Upper lobe of right lung (tissue), 1 donor: ENCODE data around the gene SEZ6. TPM values are rescaled to one million over a fixed set of nuclear protein-coding genes. Genes with fewer than 3 reads are reported as not detected.

ENCODE experiments used
- ATAC-seq: fragments of 200-7000 bp; cut with Tn5 transposase; one replicate; pipeline ENCODE4 v1.9.1; 2020; ENCODE audit warnings: mild to moderate bottlenecking, moderate library complexity
- DNase-seq: peaks from one replicate; pipeline ENCODE4 v3.0.0-alpha.2; 2020
- H3K27ac ChIP-seq: fragments of 200-600 bp; one replicate; pipeline ENCODE4 v1.8.0; 2022
- H3K27me3 ChIP-seq: fragments of 200-600 bp; one replicate; pipeline ENCODE4 v1.8.0; 2022; ENCODE audit warnings: mild to moderate bottlenecking
- H3K36me3 ChIP-seq: fragments of 200-600 bp; one replicate; pipeline ENCODE4 v1.8.0; 2022
- H3K4me1 ChIP-seq: fragments of 200-600 bp; one replicate; pipeline ENCODE4 v1.8.0; 2022
- H3K4me3 ChIP-seq: fragments of 200-600 bp; one replicate; pipeline ENCODE4 v1.8.0; 2022; ENCODE audit warnings: mild to moderate bottlenecking
- H3K9me3 ChIP-seq: fragments of 200-600 bp; one replicate; pipeline ENCODE4 v1.8.0; 2022
- intact Hi-C: fragments of 100-400 bp; cut with DNase I; formaldehyde crosslinking; loops from one replicate; pipeline ENCODE4 v1.11.0; 2022
- total RNA-seq: library from RNA; stranded (reverse); fragmentation: NEBNext Ultra II Directional; extraction: Animal tissue kit (Norgen Biotek cat#: 25700); gene quantifications from one replicate; pipeline ENCODE4 v1.2.1, GENCODE V29; 2021
- TF ChIP-seq, protein P1 (sequence below): fragments of 200-600 bp; IDR thresholded peaks from one replicate; pipeline ENCODE4 v1.8.0; 2022; ENCODE audit warnings: antibody characterized with exemption
- donor health status: DM: no; HTN: yes; CAD: no; lungs with severe emphysema.

SEZ6 gene
- total RNA-seq, 1 donor from 2014 or later, result not detected

DNA sequence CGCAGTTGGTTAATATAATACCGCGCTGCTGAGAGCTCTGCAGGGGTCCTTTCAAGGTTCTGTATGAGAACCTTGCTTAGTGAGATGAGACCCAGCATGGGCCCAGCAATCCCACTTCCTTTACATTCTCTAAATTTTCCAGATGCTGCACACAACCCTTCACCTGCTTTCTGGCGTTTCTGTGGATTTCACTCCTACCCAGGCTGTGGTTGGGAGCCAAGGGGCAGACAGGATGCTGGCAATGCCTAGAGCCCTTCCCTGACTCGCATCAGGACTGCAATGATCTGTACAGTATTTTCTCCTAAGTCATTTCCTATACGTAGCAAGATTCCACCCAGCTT, 27.0 kb upstream of the SEZ6 start:
- H3K36me3 ChIP-seq, result no peaks in the 10 kb centered on the region
- no peak overlapping the region for H3K27ac ChIP-seq
- no peak overlapping the region for H3K4me3 ChIP-seq
- peaks cover 7% of the 10 kb centered on the region for H3K9me3 ChIP-seq
- DNase-seq (no peak), ATAC-seq (no peak)
- H3K4me1 ChIP-seq, result no peaks in the 10 kb centered on the region
- TF ChIP-seq, protein P1, sequence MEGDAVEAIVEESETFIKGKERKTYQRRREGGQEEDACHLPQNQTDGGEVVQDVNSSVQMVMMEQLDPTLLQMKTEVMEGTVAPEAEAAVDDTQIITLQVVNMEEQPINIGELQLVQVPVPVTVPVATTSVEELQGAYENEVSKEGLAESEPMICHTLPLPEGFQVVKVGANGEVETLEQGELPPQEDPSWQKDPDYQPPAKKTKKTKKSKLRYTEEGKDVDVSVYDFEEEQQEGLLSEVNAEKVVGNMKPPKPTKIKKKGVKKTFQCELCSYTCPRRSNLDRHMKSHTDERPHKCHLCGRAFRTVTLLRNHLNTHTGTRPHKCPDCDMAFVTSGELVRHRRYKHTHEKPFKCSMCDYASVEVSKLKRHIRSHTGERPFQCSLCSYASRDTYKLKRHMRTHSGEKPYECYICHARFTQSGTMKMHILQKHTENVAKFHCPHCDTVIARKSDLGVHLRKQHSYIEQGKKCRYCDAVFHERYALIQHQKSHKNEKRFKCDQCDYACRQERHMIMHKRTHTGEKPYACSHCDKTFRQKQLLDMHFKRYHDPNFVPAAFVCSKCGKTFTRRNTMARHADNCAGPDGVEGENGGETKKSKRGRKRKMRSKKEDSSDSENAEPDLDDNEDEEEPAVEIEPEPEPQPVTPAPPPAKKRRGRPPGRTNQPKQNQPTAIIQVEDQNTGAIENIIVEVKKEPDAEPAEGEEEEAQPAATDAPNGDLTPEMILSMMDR, result no peak
- H3K27me3 ChIP-seq, result peaks cover 6% of the 10 kb centered on the region
- intact Hi-C loops, result no loop called here

DNA sequence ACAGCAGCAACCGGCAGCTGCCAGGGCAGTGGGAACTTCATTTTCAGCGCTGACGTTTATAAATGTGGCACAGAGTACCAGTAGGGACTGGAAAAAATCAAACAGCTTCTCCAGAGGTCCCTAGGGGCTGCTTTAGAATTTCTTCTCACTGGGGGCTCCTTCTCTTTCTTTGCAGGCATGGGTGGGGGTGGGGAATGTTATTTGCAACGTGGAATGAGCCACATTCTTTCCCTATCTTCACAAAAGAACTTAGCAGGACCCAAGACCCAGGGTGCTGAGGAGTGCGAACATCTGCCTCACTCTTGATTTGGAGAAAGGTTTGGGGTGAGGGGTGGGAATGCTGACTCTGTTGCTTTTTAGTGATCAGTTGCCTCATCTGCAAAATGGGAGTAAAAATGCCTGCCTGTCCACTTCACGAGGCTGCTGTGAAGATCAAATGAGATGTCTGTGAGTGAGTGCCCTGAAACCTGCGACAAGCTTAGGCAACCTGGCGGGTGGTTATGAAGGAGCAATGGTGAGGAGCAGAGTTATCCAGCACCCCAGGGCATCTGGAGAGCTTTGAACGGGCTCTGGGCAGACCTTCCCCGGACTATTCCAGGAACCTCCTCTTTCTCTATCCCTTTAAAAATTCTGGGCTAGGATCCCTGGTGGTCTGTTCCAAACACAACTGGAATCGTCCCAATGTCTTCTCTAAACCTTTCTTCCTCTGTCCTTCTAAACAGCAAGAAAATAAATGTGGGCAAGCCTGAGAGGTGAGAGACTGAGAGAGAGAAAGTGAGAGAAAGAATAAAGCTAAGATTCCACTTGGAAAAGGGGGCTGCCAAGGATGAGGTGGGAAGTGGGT, 26.4 kb upstream of the SEZ6 start:
- Histone ChIP-seq H3K4me3 (no peak overlapping the region), H3K27me3 (peaks cover 6% of the 10 kb centered on the region), H3K4me1 (no peaks in the 10 kb centered on the region), H3K9me3 (peaks cover 7% of the 10 kb centered on the region), H3K27ac (no peak overlapping the region), H3K36me3 (no peaks in the 10 kb centered on the region)
- DNase-seq, result no peak
- intact Hi-C loops, result no loop called here
- TF ChIP-seq, protein P1, result no peak
- ATAC-seq, result no peak

DNA sequence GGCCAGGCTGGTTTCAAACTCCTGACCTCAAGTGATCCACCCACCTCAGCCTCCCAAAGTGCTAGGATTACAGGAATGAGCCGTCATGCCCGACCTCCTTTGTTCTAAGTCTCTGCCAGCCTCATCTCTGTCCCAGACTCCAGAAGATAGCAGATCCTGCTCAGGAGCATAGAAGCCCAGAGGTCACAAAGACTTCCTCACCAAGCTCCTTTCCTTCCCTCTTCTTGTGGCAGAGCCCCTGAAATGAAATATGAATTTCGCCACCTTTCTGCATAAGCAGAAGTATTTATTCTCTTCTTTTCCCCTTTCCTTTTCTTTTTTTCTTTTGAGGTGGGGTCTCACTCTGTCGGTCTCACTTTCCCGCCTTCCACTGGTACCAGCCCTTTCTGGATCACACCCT, 25.7 kb upstream of the SEZ6 start:
- peak; percentile 67 for ATAC-seq
- intact Hi-C loops, result no loop called here
- no peak for DNase-seq

DNA sequence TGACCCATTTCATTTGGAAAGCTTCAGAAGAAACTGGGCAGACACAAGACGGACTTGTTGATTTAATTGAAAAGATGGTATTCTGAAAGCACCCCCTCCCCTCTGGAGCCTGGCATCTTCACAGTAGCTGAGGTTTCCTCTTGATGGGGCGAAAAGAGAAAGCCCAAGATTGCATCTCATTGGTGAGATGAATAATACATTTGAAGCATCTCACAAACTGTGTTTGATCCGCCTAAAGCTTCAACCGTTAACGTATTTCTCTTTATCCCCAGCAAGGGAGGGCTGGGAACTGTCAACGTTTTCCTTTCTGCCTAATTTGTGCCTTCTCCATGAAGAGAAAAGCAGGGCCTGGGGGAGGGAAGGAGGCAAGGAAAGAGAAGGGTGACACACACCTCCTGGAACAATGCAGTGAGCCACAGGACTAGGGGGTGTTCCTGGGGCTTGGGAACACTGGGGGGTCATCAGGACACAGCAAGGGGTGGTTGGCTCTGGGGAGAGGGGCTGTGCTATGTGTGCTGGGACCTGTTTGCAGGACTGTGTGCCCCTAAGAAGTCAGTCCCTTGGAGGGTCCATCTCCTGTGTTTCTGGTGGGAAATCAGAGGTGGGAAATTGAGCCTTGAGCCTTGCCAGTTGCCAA, 18.6 kb upstream of the SEZ6 start:
- DNase-seq (no peak), ATAC-seq (no peak)
- TF ChIP-seq, protein P1, result no peak
- Histone ChIP-seq H3K27me3 (peaks cover 36% of the 10 kb centered on the region), H3K9me3 (no peaks in the 10 kb centered on the region), H3K36me3 (no peaks in the 10 kb centered on the region), H3K4me3 (no peak overlapping the region), H3K27ac (no peak overlapping the region), H3K4me1 (peaks cover 5% of the 10 kb centered on the region)
- intact Hi-C loops, result no loop called here

More for the DNA sequence above, 25.7 kb upstream of the SEZ6 start:
- peaks cover 6% of the 10 kb centered on the region for H3K27me3 ChIP-seq
- H3K36me3 ChIP-seq, result no peaks in the 10 kb centered on the region
- H3K4me1 ChIP-seq, result no peaks in the 10 kb centered on the region
- no peak overlapping the region for H3K27ac ChIP-seq
- TF ChIP-seq, protein P1, result no peak
- no peak overlapping the region for H3K4me3 ChIP-seq
- peaks cover 7% of the 10 kb centered on the region for H3K9me3 ChIP-seq

DNA sequence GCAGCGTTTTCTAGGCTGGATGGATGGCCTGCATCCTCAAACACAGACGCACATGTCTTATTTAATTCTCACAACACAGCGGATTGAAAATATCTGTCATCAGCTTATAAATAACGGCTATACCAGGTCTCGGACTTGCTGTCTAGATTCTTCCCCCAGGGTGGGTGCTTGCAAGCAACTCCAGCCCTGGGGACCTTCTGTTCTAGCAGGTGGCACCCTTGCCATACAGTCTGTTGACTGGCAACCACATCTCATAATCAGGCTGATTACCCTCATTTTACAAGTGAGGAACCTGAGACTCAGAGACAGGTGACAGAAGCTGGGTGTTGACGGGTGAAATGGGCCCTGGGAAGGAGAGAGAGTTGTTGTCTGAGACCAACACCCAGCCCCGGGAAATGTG, 16.2 kb upstream of the SEZ6 start:
- ATAC-seq (no peak), DNase-seq (no peak)
- no peak overlapping the region for H3K4me3 ChIP-seq
- peaks cover 55% of the 10 kb centered on the region for H3K27me3 ChIP-seq
- no peaks in the 10 kb centered on the region for H3K9me3 ChIP-seq
- no peak overlapping the region for H3K27ac ChIP-seq
- no peaks in the 10 kb centered on the region for H3K36me3 ChIP-seq
- intact Hi-C loops, result no loop called here
- TF ChIP-seq, protein P1, result no peak
- H3K4me1 ChIP-seq, result peaks cover 5% of the 10 kb centered on the region
